GM18909 (cell line): Measurements from ENCODE around the gene ZC2HC1B.

Experiments used
- ATAC-seq: cut with Tn5 transposase; IDR thresholded peaks from one replicate; pipeline ENCODE4 v1.9.1; 2021; ENCODE audit warnings: mild to moderate bottlenecking; ENCODE audit not compliant: unreplicated experiment, poor library complexity

The ZC2HC1B gene

GRCh38 chr6:143958839-143959399, 94.6 kb downstream of the ZC2HC1B start:
- no peak for ATAC-seq

GRCh38 chr6:143959927-143960326, 95.7 kb downstream of the ZC2HC1B start:
- ATAC-seq: no peak

GRCh38 chr6:143961066-143961465, 96.8 kb downstream of the ZC2HC1B start:
- ATAC-seq: no peak

- no peak for ATAC-seq
These were observed 97.9 kb downstream of the ZC2HC1B start for GRCh38 chr6:143961886-143962878.

GRCh38 chr6:143963158-143963919, 99.1 kb downstream of the ZC2HC1B start:
- ATAC-seq: no peak

- ATAC-seq: no peak
These were observed 100.4 kb downstream of the ZC2HC1B start for GRCh38 chr6:143964674-143965081.

GRCh38 chr6:143965503-143966171, 101.4 kb downstream of the ZC2HC1B start:
- no peak for ATAC-seq

- ATAC-seq: no peak
These were observed 102.0 kb downstream of the ZC2HC1B start for GRCh38 chr6:143966312-143966711.

- ATAC-seq: no peak
These were observed 103.6 kb downstream of the ZC2HC1B start for GRCh38 chr6:143967706-143968376.

- no peak for ATAC-seq
These were observed 104.8 kb downstream of the ZC2HC1B start for GRCh38 chr6:143969077-143969476.

- ATAC-seq: no peak
These were observed 106.4 kb downstream of the ZC2HC1B start for GRCh38 chr6:143970456-143971218.

GRCh38 chr6:143971482-143972205, 107.4 kb downstream of the ZC2HC1B start:
- no peak for ATAC-seq

GRCh38 chr6:143973097-143973966, 109.1 kb downstream of the ZC2HC1B start:
- no peak for ATAC-seq

- no peak for ATAC-seq
These were observed 109.8 kb downstream of the ZC2HC1B start for GRCh38 chr6:143974089-143974488.

- no peak for ATAC-seq
These were observed 112.6 kb downstream of the ZC2HC1B start for GRCh38 chr6:143976806-143977349.

GRCh38 chr6:143980921-143981320, 116.6 kb downstream of the ZC2HC1B start:
- no peak for ATAC-seq

GRCh38 chr6:143982968-143983367, 118.7 kb downstream of the ZC2HC1B start:
- no peak for ATAC-seq
